T-cell (primary cell): Measurements from ENCODE around the gene DHRS4L2. TPM values are rescaled to one million over a fixed set of nuclear protein-coding genes. Genes with fewer than 3 reads are reported as not detected.
"Not testable (repeated sequence)": the region's sequence is repeated elsewhere in the genome, so short reads cannot be mapped to it uniquely, and the experiment has no call there.

Experiments used
- ATAC-seq, 4 experiments: fragments of 200-7000 bp in 3 of 4; fragments of 150-1000 bp in 1 of 4; cut with Tn5 transposase; replicated peaks in 1 of 4; 1 replicate in 3 of 4; 2 replicates in 1 of 4; pipeline ENCODE4 v1.10.0; 2021; ENCODE audit warnings: moderate library complexity in 3 of 4, mild to moderate bottlenecking in 2 of 4, moderate number of reproducible peaks in 1 of 4
- CTCF ChIA-PET, 2 donors: fragments of 300-600 bp; sonication (Branson Sonifier 250); formaldehyde crosslinking; loops; one replicate each; lab custom pipeline; 2022; ENCODE audit warnings: antibody characterized with exemption in 2 of 2; lab: Charles Lee
- POLR2A ChIA-PET, 2 donors: fragments of 300-600 bp; sonication (Branson Sonifier 250); formaldehyde crosslinking; loops; one replicate each; lab custom pipeline; 2022; ENCODE audit warnings: antibody characterized with exemption in 2 of 2; lab: Charles Lee
- DNase-seq, 35 experiments: peaks; one replicate each; pipeline versions ENCODE4 v3.0.0 to v3.0.0-alpha.2; 2013 to 2023
- H3K27ac ChIP-seq: one replicate; pipeline ENCODE4 v1.5.1; 2013; ENCODE audit warnings: low read length
- H3K27me3 ChIP-seq, 2 experiments: replicated peaks in 1 of 2; 1 replicate in 1 of 2; 2 replicates in 1 of 2; pipeline versions ENCODE4 v1.6.1 to v1.7.0; 2013; ENCODE audit warnings: low read length in 1 of 2, mixed read lengths in 1 of 2; ENCODE audit not compliant: control insufficient read depth in 2 of 2, insufficient read depth in 2 of 2; ENCODE audit errors: extremely low read depth in 1 of 2
- H3K36me3 ChIP-seq, 2 donors: 1 replicate in 1 of 2; 2 replicates in 1 of 2; pipeline versions ENCODE4 v1.6.1 to v1.7.0; 2013; ENCODE audit warnings: low read length in 1 of 2; ENCODE audit not compliant: control insufficient read depth in 2 of 2, insufficient read depth in 1 of 2; ENCODE audit errors: extremely low read depth in 1 of 2
- H3K4me1 ChIP-seq, 2 experiments: 1 replicate in 1 of 2; 2 replicates in 1 of 2; pipeline versions ENCODE4 v1.6.1 to v1.7.0; 2013; ENCODE audit warnings: low read length in 2 of 2, mixed read lengths in 1 of 2; ENCODE audit not compliant: insufficient read depth in 2 of 2, control insufficient read depth in 1 of 2; ENCODE audit errors: extremely low read depth in 1 of 2
- H3K4me3 ChIP-seq, 2 donors: 1 replicate in 1 of 2; 2 replicates in 1 of 2; pipeline versions ENCODE4 v1.5.1 to v1.7.0; 2013; ENCODE audit warnings: mild to moderate bottlenecking in 2 of 2, low read length in 1 of 2, moderate library complexity in 1 of 2; ENCODE audit not compliant: control insufficient read depth in 1 of 2; ENCODE audit errors: extremely low read depth in 1 of 2
- H3K9me3 ChIP-seq: 2 replicates; pipeline ENCODE4 v1.7.0; 2013
- H3K27ac Mint-ChIP-seq, 2 donors: one replicate each; pipeline ENCODE4 v1.8.0; 2020 to 2021; ENCODE audit warnings: mild to moderate bottlenecking in 2 of 2, mixed read lengths in 2 of 2
- H3K27me3 Mint-ChIP-seq, 2 donors: one replicate each; pipeline ENCODE4 v1.8.0; 2021 to 2022; ENCODE audit warnings: mixed read lengths in 2 of 2
- H3K36me3 Mint-ChIP-seq: one replicate; pipeline ENCODE4 v1.8.0; 2021; ENCODE audit warnings: mixed read lengths
- H3K4me1 Mint-ChIP-seq, 3 donors: one replicate each; pipeline ENCODE4 v1.8.0; 2020 to 2022; ENCODE audit warnings: mixed read lengths in 3 of 3, mild to moderate bottlenecking in 1 of 3
- H3K4me3 Mint-ChIP-seq, 3 donors: one replicate each; pipeline ENCODE4 v1.8.0; 2020 to 2022; ENCODE audit warnings: mild to moderate bottlenecking in 3 of 3, mixed read lengths in 3 of 3, moderate library complexity in 3 of 3
- H3K9me3 Mint-ChIP-seq, 3 donors: one replicate each; pipeline ENCODE4 v1.8.0; 2020 to 2022; ENCODE audit warnings: mixed read lengths in 3 of 3
- WGBS: methylation state at CpG from one replicate; pipeline ENCODE4 v1.1.5; 2013; ENCODE audit warnings: missing lambda C conversion rate; ENCODE audit not compliant: insufficient coverage; 5-methylcytosine and 5-hydroxymethylcytosine counted together
- total RNA-seq, 35 experiments: library from RNA in 6 of 35; stranded (reverse) in 6 of 35; fragments of 120-200 nt in 1 of 35; gene quantifications; one replicate each; pipeline versions ENCODE4 v1.2.1 to v1.2.4 and lab custom pipeline; 2013 to 2026

DHRS4L2 gene
- 10 to 100 TPM; 14.0 to 21.9 (median 16.4) TPM for total RNA-seq
- total RNA-seq (2013): 19.6 TPM
- total RNA-seq (lab: John Stamatoyannopoulos, UW): 0.99 to 10.7 (median 6.7) reads per million in 29 experiments

GRCh38 chr14:23988607-23989363 is at the start of gene DHRS4L2:
TSS of gene DHRS4L2 (plus strand) at chr14:23988929. CDS start at chr14:23988948, 19 bp downstream.
- Histone ChIP-seq H3K4me3 (peak within 1 kb of the TSS in 1 of 2 donors; percentile 48), H3K27ac (peak within 1 kb of the TSS; percentile 55), H3K4me1 (peaks cover 3 to 21% of the 10 kb centered on the region in 2 experiments)
- H3K9me3 Mint-ChIP-seq, H3K27me3 Mint-ChIP-seq, POLR2A ChIA-PET, H3K36me3 Mint-ChIP-seq, H3K36me3 ChIP-seq, H3K27me3 ChIP-seq, H3K9me3 ChIP-seq: not testable (repeated sequence)
- CTCF ChIA-PET: interaction anchor here in 1 of 2 donors (1.0 kb wide), 1 partner anchor 122 kb away, joined by 3 read pairs; no protein-coding TSS in a partner anchor
- Mint-ChIP-seq H3K27ac (peak within 1 kb of the TSS; percentile 83 to 86), H3K4me3 (peak within 1 kb of the TSS; percentile 65 to 81 (median 76)), H3K4me1 (peaks cover 22 to 32% (median 23%) of the 10 kb centered on the region in 3 donors)
- DNase-seq: peak; percentile 45 to 77 (median 65)
- 9% methylated on average over 40 of the region's 40 CpGs for WGBS
- peak; percentile 93 to 97 (median 97) for ATAC-seq

GRCh38 chr14:23939607-23940326 is 49.0 kb upstream of the DHRS4L2 start:
- H3K4me1 Mint-ChIP-seq: peaks cover 0 to 16% (median 9%) of the 10 kb centered on the region in 3 donors
- H3K27ac Mint-ChIP-seq: no peak overlapping the region
- H3K27me3 Mint-ChIP-seq: no peaks in the 10 kb centered on the region
- no peaks in the 10 kb centered on the region for H3K9me3 Mint-ChIP-seq
- H3K36me3 Mint-ChIP-seq: peaks cover 25% of the 10 kb centered on the region
- Histone ChIP-seq H3K9me3 (no peaks in the 10 kb centered on the region), H3K36me3 (peaks cover 4 to 12% of the 10 kb centered on the region in 2 donors), H3K4me1 (no peaks in the 10 kb centered on the region), H3K4me3 (no peak overlapping the region), H3K27me3 (no peaks in the 10 kb centered on the region), H3K27ac (no peak overlapping the region)
- POLR2A ChIA-PET: no interaction called here
- CTCF ChIA-PET: no interaction called here
- H3K4me3 Mint-ChIP-seq: no peak overlapping the region
- no peak for DNase-seq
- 67% methylated on average over 1 of the region's 3 CpGs for WGBS
- ATAC-seq: no peak

GRCh38 chr14:23941230-23941629 is 47.5 kb upstream of the DHRS4L2 start:
- no peak overlapping the region for H3K27ac Mint-ChIP-seq
- peaks cover 25% of the 10 kb centered on the region for H3K36me3 Mint-ChIP-seq
- no peak overlapping the region for H3K4me3 Mint-ChIP-seq
- CTCF ChIA-PET: no interaction called here
- H3K4me3 ChIP-seq: no peak overlapping the region
- WGBS: 55% methylated on average over 3 of the region's 3 CpGs
- no peak for DNase-seq
- POLR2A ChIA-PET: no interaction called here
- no peak overlapping the region for H3K27ac ChIP-seq
- no peaks in the 10 kb centered on the region for H3K9me3 ChIP-seq
- H3K4me1 ChIP-seq: no peaks in the 10 kb centered on the region
- H3K27me3 Mint-ChIP-seq: no peaks in the 10 kb centered on the region
- peaks cover 4 to 18% (median 11%) of the 10 kb centered on the region in 3 donors for H3K4me1 Mint-ChIP-seq
- peaks cover 4 to 12% of the 10 kb centered on the region in 2 donors for H3K36me3 ChIP-seq
- ATAC-seq: no peak
- H3K27me3 ChIP-seq: no peaks in the 10 kb centered on the region
- H3K9me3 Mint-ChIP-seq: no peaks in the 10 kb centered on the region

GRCh38 chr14:23941669-23942068 is 47.1 kb upstream of the DHRS4L2 start:
- peaks cover 25% of the 10 kb centered on the region for H3K36me3 Mint-ChIP-seq
- no peak overlapping the region for H3K27ac Mint-ChIP-seq
- H3K4me1 Mint-ChIP-seq: peaks cover 9 to 23% (median 16%) of the 10 kb centered on the region in 3 donors
- H3K9me3 Mint-ChIP-seq: no peaks in the 10 kb centered on the region
- Histone ChIP-seq H3K4me1 (no peaks in the 10 kb centered on the region), H3K4me3 (no peak overlapping the region), H3K27me3 (no peaks in the 10 kb centered on the region), H3K9me3 (no peaks in the 10 kb centered on the region), H3K36me3 (peaks cover 4 to 12% of the 10 kb centered on the region in 2 donors), H3K27ac (no peak overlapping the region)
- no peak overlapping the region for H3K4me3 Mint-ChIP-seq
- ChIA-PET POLR2A (no interaction called here), CTCF (no interaction called here)
- no peaks in the 10 kb centered on the region for H3K27me3 Mint-ChIP-seq
- ATAC-seq: no peak
- no peak for DNase-seq

GRCh38 chr14:23942587-23942986 is 46.1 kb upstream of the DHRS4L2 start:
- H3K4me1 Mint-ChIP-seq: peaks cover 17 to 31% (median 18%) of the 10 kb centered on the region in 3 donors
- H3K27ac ChIP-seq: no peak overlapping the region
- H3K4me3 ChIP-seq: no peak overlapping the region
- H3K36me3 Mint-ChIP-seq: peaks cover 25% of the 10 kb centered on the region
- H3K4me1 ChIP-seq: no peaks in the 10 kb centered on the region
- no peaks in the 10 kb centered on the region for H3K9me3 ChIP-seq
- ChIA-PET CTCF (no interaction called here), POLR2A (no interaction called here)
- ATAC-seq: no peak
- H3K36me3 ChIP-seq: peaks cover 4 to 12% of the 10 kb centered on the region in 2 donors
- H3K9me3 Mint-ChIP-seq: no peaks in the 10 kb centered on the region
- 100% methylated on average over 4 of the region's 7 CpGs for WGBS
- H3K27me3 Mint-ChIP-seq: no peaks in the 10 kb centered on the region
- no peak overlapping the region for H3K4me3 Mint-ChIP-seq
- no peak for DNase-seq
- no peaks in the 10 kb centered on the region for H3K27me3 ChIP-seq
- no peak overlapping the region for H3K27ac Mint-ChIP-seq

GRCh38 chr14:23949069-23949468 is 39.7 kb upstream of the DHRS4L2 start:
- H3K27ac Mint-ChIP-seq, H3K27me3 Mint-ChIP-seq, H3K27ac ChIP-seq, H3K36me3 ChIP-seq, H3K4me3 ChIP-seq, ATAC-seq, CTCF ChIA-PET, POLR2A ChIA-PET, H3K9me3 Mint-ChIP-seq, H3K4me3 Mint-ChIP-seq, H3K9me3 ChIP-seq, H3K27me3 ChIP-seq, DNase-seq: not testable (repeated sequence)
- H3K4me1 ChIP-seq: peaks cover 3 to 16% of the 10 kb centered on the region in 2 experiments
- WGBS: no CpG with 5 or more reads among the region's 2 CpGs
- Mint-ChIP-seq H3K4me1 (peaks cover 48 to 54% (median 48%) of the 10 kb centered on the region in 3 donors), H3K36me3 (peaks cover 14% of the 10 kb centered on the region)
